Mammary epithelial cell (primary cell): ENCODE data around the gene PLA2G2D.

ENCODE experiments used
- CTCF ChIP-seq, 2 donors: IDR thresholded peaks in 1 of 2; conservative IDR thresholded peaks in 1 of 2; 2 replicates each; pipeline ENCODE4 v1.5.1; 2011 to 2012; ENCODE audit warnings: inconsistent platforms in 2 of 2, low read length in 2 of 2, mild to moderate bottlenecking in 2 of 2, control low read depth in 1 of 2, low read depth in 1 of 2; ENCODE audit not compliant: insufficient read depth in 1 of 2; ENCODE audit errors: extremely low read depth in 1 of 2
- EZH2 ChIP-seq: IDR thresholded peaks from 2 replicates; pipeline ENCODE4 v1.6.1; 2012; ENCODE audit warnings: low read length, inconsistent platforms, borderline replicate concordance

- TF ChIP-seq EZH2, result no peak
- TF ChIP-seq CTCF (conservative IDR thresholded peaks at IDR 0.05 in 1 of 2, IDR thresholded peaks at IDR 0.05 in 1 of 2; ENCODE audit: extremely low read depth in 1 of 2, insufficient read depth in 1 of 2, low read depth in 1 of 2, low read length in 2 of 2), result no peak
Observed at GRCh38 chr1:20111452-20111851, 7.9 kb downstream of the PLA2G2D start.
